BLaER1 treated with 17β-estradiol and CSF1 and Interleukin-3, amounts not matched to agents 10 nM and 100 nM (cell line): ENCODE measurements around the gene LRRFIP2.
"Not testable (repeated sequence)": the region's sequence is repeated elsewhere in the genome, so short reads cannot be mapped to it uniquely, and the experiment has no call there.

Experiments used
- H3K27ac ChIP-seq, 11 experiments: shearing (Covaris generic); formaldehyde crosslinking; 2 replicates each; pipeline ENCODE4 v1.8.1; 2022
- H3K27me3 ChIP-seq, 11 experiments: shearing (Covaris generic); formaldehyde crosslinking; 2 replicates each; pipeline ENCODE4 v1.8.1; 2022
- H3K36me3 ChIP-seq, 11 experiments: shearing (Covaris generic); formaldehyde crosslinking; 2 replicates each; pipeline ENCODE4 v1.8.1; 2022
- H3K4me1 ChIP-seq, 10 experiments: shearing (Covaris generic); formaldehyde crosslinking; 2 replicates each; pipeline ENCODE4 v1.8.1; 2022
- H3K4me2 ChIP-seq, 11 experiments: shearing (Covaris generic); formaldehyde crosslinking; 2 replicates each; pipeline ENCODE4 v1.8.1; 2022
- H3K4me3 ChIP-seq, 10 experiments: shearing (Covaris generic); formaldehyde crosslinking; 2 replicates each; pipeline ENCODE4 v1.8.1; 2022
- H3K9ac ChIP-seq, 11 experiments: shearing (Covaris generic); formaldehyde crosslinking; 2 replicates each; pipeline ENCODE4 v1.8.1; 2022
- H3K9me3 ChIP-seq, 11 experiments: shearing (Covaris generic); formaldehyde crosslinking; replicated peaks in 1 of 11; 2 replicates each; pipeline ENCODE4 v1.8.1; 2022
- H4K20me1 ChIP-seq, 11 experiments: shearing (Covaris generic); formaldehyde crosslinking; 2 replicates each; pipeline ENCODE4 v1.8.1; 2022
- Cebpa-rat ChIP-seq, 11 experiments: shearing (Covaris generic); IDR thresholded peaks; 2 replicates each; pipeline ENCODE4 v1.8.1; 2022

The LRRFIP2 gene

DNA sequence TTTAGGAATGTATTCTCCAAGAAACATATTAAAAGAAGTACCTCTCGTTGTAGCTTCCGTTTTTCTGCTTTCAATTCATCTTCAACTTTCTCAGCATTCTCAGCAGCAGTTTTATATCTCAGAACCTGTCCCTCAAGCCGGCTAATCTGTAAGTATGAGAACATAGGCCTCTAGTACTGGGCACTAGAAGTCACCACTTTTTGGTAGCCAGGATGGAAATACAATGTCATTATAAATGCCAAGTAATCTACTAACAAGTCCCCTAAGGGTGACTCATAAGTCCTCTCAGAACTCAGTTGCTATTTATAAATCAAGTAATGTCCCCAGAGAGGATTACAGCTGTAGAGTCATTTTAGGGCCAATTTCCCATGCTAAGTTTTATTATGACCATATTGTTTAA is 120.0 kb downstream of the LRRFIP2 start:
- H4K20me1 ChIP-seq: peaks cover 0 to 3% (median 0%) of the 10 kb centered on the region in 11 experiments; a peak in 1 of 22 replicates
- TF ChIP-seq Cebpa-rat (IDR thresholded peaks at IDR 0.05): no peak
- peak overlapping the region in 5 of 11 experiments; percentile 3 to 43 (median 19); a peak in 5 of 22 replicates for H3K27ac ChIP-seq
- no peak overlapping the region for H3K9ac ChIP-seq
- H3K27me3 ChIP-seq: no peaks in the 10 kb centered on the region
- H3K36me3 ChIP-seq: peaks cover 85 to 100% (median 95%) of the 10 kb centered on the region in 11 experiments
- no peaks in the 10 kb centered on the region for H3K9me3 ChIP-seq
- no peak overlapping the region for H3K4me3 ChIP-seq
- peaks cover 23 to 40% (median 29%) of the 10 kb centered on the region in 10 experiments for H3K4me1 ChIP-seq
- H3K4me2 ChIP-seq: peak overlapping the region; percentile 26 to 65 (median 46); a peak in 21 of 22 replicates

GRCh38 chr3:37053753-37054152 is 120.6 kb downstream of the LRRFIP2 start:
- no peak overlapping the region for H3K4me3 ChIP-seq
- no peaks in the 10 kb centered on the region for H3K27me3 ChIP-seq
- peaks cover 86 to 100% (median 96%) of the 10 kb centered on the region in 11 experiments for H3K36me3 ChIP-seq
- no peak overlapping the region for H3K9ac ChIP-seq
- TF ChIP-seq Cebpa-rat (IDR thresholded peaks at IDR 0.05): no peak
- H4K20me1 ChIP-seq: peaks cover 0 to 3% (median 0%) of the 10 kb centered on the region in 11 experiments; a peak in 1 of 22 replicates
- peak overlapping the region in 4 of 11 experiments; percentile 3 to 35 (median 18); a peak in 4 of 22 replicates for H3K27ac ChIP-seq
- peak overlapping the region in 9 of 11 experiments; percentile 38 to 65 (median 52); a peak in 12 of 22 replicates for H3K4me2 ChIP-seq
- H3K4me1 ChIP-seq: peaks cover 24 to 41% (median 30%) of the 10 kb centered on the region in 10 experiments
- no peaks in the 10 kb centered on the region for H3K9me3 ChIP-seq

DNA sequence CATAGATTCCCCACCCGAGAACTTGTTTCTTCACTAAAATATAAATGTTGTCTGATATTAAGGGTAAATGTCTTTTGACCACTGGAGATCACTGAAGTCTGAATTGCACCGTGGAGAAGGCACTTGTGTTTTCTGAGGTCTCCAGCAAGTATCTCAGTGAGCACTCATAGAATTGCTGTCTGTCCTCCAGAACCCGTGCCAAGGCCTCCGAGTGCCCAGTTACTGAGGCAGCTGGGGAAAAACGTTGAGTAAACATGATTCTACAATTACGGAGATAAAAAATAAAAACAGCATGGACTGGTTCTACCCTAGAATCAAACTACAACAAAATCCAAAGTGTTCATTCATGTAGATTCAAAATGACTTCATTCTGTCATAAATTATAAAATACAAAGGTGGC is 121.0 kb downstream of the LRRFIP2 start:
- Histone ChIP-seq H3K4me3 (no peak overlapping the region), H3K27me3 (no peaks in the 10 kb centered on the region), H3K9me3 (no peaks in the 10 kb centered on the region), H3K36me3 (peaks cover 86 to 100% (median 96%) of the 10 kb centered on the region in 11 experiments), H3K27ac (peak overlapping the region in 2 of 11 experiments; percentile 17 to 19; a peak in 2 of 22 replicates), H3K4me2 (peak overlapping the region in 4 of 11 experiments; percentile 46 to 65 (median 60); a peak in 8 of 22 replicates), H3K4me1 (peaks cover 24 to 41% (median 30%) of the 10 kb centered on the region in 10 experiments), H3K9ac (no peak overlapping the region), H4K20me1 (peaks cover 0 to 3% (median 0%) of the 10 kb centered on the region in 11 experiments; a peak in 1 of 22 replicates)
- TF ChIP-seq Cebpa-rat (IDR thresholded peaks at IDR 0.05): no peak

GRCh38 chr3:37052860-37053259 is 121.5 kb downstream of the LRRFIP2 start:
- H3K36me3 ChIP-seq: peaks cover 86 to 100% (median 96%) of the 10 kb centered on the region in 11 experiments
- no peak overlapping the region for H3K9ac ChIP-seq
- no peak overlapping the region for H3K27ac ChIP-seq
- peaks cover 0 to 3% (median 0%) of the 10 kb centered on the region in 11 experiments; a peak in 1 of 22 replicates for H4K20me1 ChIP-seq
- H3K4me3 ChIP-seq: no peak overlapping the region
- peaks cover 24 to 41% (median 30%) of the 10 kb centered on the region in 10 experiments for H3K4me1 ChIP-seq
- H3K9me3 ChIP-seq: no peaks in the 10 kb centered on the region
- no peaks in the 10 kb centered on the region for H3K27me3 ChIP-seq
- TF ChIP-seq Cebpa-rat (IDR thresholded peaks at IDR 0.05): no peak
- H3K4me2 ChIP-seq: no peak overlapping the region

DNA sequence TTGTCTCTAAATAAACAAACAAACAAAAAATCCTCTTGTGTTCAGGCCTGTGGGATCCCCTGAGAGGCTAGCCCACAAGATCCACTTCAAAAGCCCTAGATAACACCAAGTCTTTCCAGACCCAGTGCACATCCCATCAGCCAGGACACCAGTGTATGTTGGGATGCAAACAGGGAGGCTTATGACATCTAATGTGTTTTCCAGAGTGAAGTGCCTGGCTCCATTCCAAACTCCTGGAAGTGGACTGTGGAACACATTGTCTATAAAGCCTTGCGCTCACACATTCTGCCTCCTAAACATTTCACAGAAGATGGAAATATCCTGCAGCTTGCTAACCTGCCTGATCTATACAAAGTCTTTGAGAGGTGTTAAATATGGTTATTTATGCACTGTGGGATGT is 124.1 kb downstream of the LRRFIP2 start:
- Histone ChIP-seq H3K4me2 (peak overlapping the region in 3 of 11 experiments; percentile 7 to 27 (median 13); a peak in 2 of 22 replicates), H3K4me1 (peaks cover 19 to 34% (median 27%) of the 10 kb centered on the region in 10 experiments), H3K36me3 (peaks cover 83 to 100% (median 92%) of the 10 kb centered on the region in 11 experiments), H3K4me3 (no peak overlapping the region), H4K20me1 (peaks cover 0 to 3% (median 0%) of the 10 kb centered on the region in 11 experiments; a peak in 1 of 22 replicates), H3K27ac (peak overlapping the region in 4 of 11 experiments; percentile 6 to 37 (median 26); a peak in 4 of 22 replicates), H3K9ac (no peak overlapping the region), H3K9me3 (no peaks in the 10 kb centered on the region), H3K27me3 (no peaks in the 10 kb centered on the region)
- TF ChIP-seq Cebpa-rat (IDR thresholded peaks at IDR 0.05): no peak

DNA sequence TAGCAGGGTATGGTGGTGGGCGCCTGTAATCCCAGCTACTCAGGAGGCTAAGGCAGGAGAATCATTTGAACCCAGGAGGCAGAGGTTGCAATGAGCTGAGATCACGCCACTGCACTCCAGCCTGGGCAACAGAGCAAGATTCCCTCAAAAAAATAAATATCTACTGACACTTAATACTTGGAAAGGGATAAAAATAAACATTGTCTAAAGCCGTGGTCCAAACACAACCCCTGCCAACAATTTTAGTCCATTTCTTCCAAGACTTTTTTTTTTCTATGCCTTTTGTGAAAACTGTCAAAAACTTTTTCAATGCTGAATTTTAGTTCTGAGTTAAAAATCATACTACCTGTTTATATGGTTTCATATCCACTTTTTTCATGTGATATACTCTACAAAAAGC is 131.7 kb downstream of the LRRFIP2 start:
- peaks cover 73 to 100% (median 87%) of the 10 kb centered on the region in 11 experiments for H3K36me3 ChIP-seq
- H3K27ac ChIP-seq, H3K9me3 ChIP-seq, H3K27me3 ChIP-seq, H3K4me2 ChIP-seq, H3K4me3 ChIP-seq, H4K20me1 ChIP-seq, H3K9ac ChIP-seq, H3K4me1 ChIP-seq: not testable (repeated sequence)

DNA sequence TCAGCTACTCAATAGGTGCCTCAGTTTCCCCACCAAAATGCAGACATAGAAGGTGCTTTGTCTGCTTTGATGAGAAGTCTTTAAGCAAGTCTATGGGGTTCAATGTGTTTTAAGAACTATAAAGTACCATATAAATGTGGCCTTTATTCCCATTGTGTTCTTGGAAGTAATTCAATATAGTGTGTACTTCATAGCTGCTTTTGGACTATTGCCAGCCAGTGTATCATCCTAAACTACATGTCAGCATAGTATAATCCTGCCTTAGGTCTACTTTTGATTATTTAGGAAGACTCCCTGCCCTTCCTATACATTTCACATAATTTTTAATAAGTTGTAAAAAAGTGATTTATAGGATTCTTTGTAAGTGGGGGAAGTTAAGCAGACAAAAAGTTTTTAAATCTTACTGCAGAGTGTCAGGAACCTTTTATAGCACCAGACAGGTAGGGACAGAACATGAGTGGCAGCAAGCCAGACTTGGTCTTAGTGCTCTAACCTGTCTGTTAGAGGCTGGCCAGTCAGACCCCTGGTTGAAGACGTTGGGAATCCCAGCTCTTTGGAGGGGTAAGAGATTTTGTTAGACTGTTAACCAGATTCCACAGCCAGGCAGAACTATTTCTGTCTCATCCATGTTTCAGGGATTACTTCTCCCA is 132.7 kb downstream of the LRRFIP2 start:
- Histone ChIP-seq H4K20me1 (no peaks in the 10 kb centered on the region; a peak in 1 of 22 replicates), H3K4me2 (no peak overlapping the region), H3K27me3 (no peaks in the 10 kb centered on the region), H3K9me3 (peaks cover 5 to 12% (median 10%) of the 10 kb centered on the region in 11 experiments), H3K4me1 (no peaks in the 10 kb centered on the region; a peak in 1 of 20 replicates), H3K9ac (no peak overlapping the region), H3K4me3 (no peak overlapping the region), H3K27ac (no peak overlapping the region), H3K36me3 (peaks cover 74 to 100% (median 87%) of the 10 kb centered on the region in 11 experiments)
- TF ChIP-seq Cebpa-rat (IDR thresholded peaks at IDR 0.05): no peak

- Histone ChIP-seq H3K27ac (no peak overlapping the region), H3K4me3 (no peak overlapping the region), H3K4me2 (no peak overlapping the region), H3K27me3 (no peaks in the 10 kb centered on the region), H3K36me3 (peaks cover 81 to 100% (median 91%) of the 10 kb centered on the region in 11 experiments), H3K9me3 (peaks cover 19 to 27% (median 24%) of the 10 kb centered on the region in 11 experiments), H4K20me1 (no peaks in the 10 kb centered on the region; a peak in 1 of 22 replicates), H3K4me1 (no peaks in the 10 kb centered on the region; a peak in 1 of 20 replicates), H3K9ac (no peak overlapping the region)
- TF ChIP-seq Cebpa-rat (IDR thresholded peaks at IDR 0.05): no peak
Measured at GRCh38 chr3:37040231-37040630, 134.2 kb downstream of the LRRFIP2 start.

GRCh38 chr3:37039161-37039846 is 135.1 kb downstream of the LRRFIP2 start:
- no peaks in the 10 kb centered on the region for H3K27me3 ChIP-seq
- no peak overlapping the region for H3K27ac ChIP-seq
- H4K20me1 ChIP-seq: no peaks in the 10 kb centered on the region; a peak in 1 of 22 replicates
- H3K36me3 ChIP-seq: peaks cover 87 to 100% (median 96%) of the 10 kb centered on the region in 11 experiments
- no peaks in the 10 kb centered on the region; a peak in 1 of 20 replicates for H3K4me1 ChIP-seq
- H3K4me3 ChIP-seq: no peak overlapping the region
- H3K4me2 ChIP-seq: no peak overlapping the region
- no peak for TF ChIP-seq Cebpa-rat (IDR thresholded peaks at IDR 0.05)
- no peak overlapping the region for H3K9ac ChIP-seq
- H3K9me3 ChIP-seq: peaks cover 28 to 36% (median 33%) of the 10 kb centered on the region in 11 experiments
